SK-N-MC (cell line): ENCODE data around the gene DHX16.

Source experiments
- EZH2 ChIP-seq: fragments of 200-600 bp; sonication (generic); IDR thresholded peaks from one replicate; pipeline ENCODE4 v1.6.1; 2017; ENCODE audit warnings: antibody characterized with exemption
- FOXP2 ChIP-seq: optimal IDR thresholded peaks from 2 replicates; pipeline ENCODE3; 2011; ENCODE audit warnings: mild to moderate bottlenecking, moderate library complexity; ENCODE audit not compliant: insufficient read depth; ENCODE audit errors: extremely low read length, control extremely low read depth
- POLR2AphosphoS5 ChIP-seq: IDR thresholded peaks from 2 replicates; pipeline ENCODE4 v1.6.1; 2012; ENCODE audit warnings: mild to moderate bottlenecking, low read depth, low read length, borderline replicate concordance

DNA sequence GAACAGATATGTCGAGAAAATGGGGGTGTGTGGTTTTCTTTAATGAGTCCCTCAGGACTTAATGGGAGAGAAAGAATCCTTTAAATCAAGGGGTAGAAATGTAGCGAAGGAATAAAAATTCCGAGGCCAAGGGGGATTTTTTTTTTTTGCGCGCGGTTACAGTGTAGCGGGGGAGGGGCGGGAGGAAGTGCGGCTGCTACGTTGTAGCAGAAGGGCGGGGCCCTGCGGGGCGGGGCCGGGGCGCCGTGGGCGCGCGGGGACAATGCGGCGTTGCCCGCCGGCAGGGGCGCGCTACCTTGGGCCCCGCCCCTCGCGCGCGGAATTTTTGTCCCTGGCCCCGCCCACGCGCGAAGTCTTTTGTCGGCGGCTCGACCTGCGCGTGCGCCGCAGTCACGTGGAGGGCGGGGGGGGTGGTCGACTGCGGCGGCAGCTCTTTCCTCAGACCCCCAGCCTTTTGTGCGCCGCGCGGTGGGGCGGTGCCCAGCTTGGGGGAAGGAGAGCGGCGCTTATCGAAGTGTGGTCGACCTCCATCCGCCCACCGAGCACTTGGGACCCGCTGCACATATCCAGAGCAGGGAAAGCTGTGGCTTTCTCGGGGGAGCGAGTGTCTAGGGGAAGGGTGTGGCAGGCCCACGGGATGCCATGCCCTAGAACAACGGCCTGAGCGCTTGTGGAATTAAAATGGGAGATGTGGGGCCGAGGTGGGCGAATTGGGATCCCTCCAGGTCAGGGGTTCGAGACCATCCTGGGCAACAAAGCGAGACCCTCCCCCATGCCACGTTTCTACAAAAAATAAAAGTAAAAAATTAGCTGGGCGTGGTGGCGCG, 48.6 kb upstream of the DHX16 start:
- peak; percentile 85 for TF ChIP-seq POLR2AphosphoS5
- no peak for TF ChIP-seq EZH2
- TF ChIP-seq FOXP2: peak; percentile 44
